Fibroblast of the aortic adventitia (primary cell): Measurements from ENCODE around the gene CMPK1. TPM values are rescaled to one million over a fixed set of nuclear protein-coding genes. Genes with fewer than 3 reads are reported as not detected.

Source experiments
- DNase-seq: peaks from one replicate; pipeline ENCODE4 v3.0.0-alpha.2; 2010; ENCODE audit warnings: low read depth
- H3K4me3 ChIP-seq: 2 replicates; pipeline ENCODE4 v1.5.1; 2011; ENCODE audit warnings: low read depth, mild to moderate bottlenecking, control low read depth, low read length, moderate library complexity
- total RNA-seq: library from RNA; depleted of rRNA; stranded (reverse); fragments of >200 nt; gene quantifications from 2 replicates; pipeline ENCODE4 v1.2.3, GENCODE V29; 2012; ENCODE audit warnings: low replicate concordance
- TF ChIP-seq, protein P1 (sequence below): IDR thresholded peaks from 2 replicates; pipeline ENCODE4 v1.5.1; 2011; ENCODE audit warnings: mild to moderate bottlenecking, low read length, control low read depth, inconsistent platforms; ENCODE audit not compliant: insufficient read depth

CMPK1 gene
- total RNA-seq, 1 donor, result 138 TPM

DNA sequence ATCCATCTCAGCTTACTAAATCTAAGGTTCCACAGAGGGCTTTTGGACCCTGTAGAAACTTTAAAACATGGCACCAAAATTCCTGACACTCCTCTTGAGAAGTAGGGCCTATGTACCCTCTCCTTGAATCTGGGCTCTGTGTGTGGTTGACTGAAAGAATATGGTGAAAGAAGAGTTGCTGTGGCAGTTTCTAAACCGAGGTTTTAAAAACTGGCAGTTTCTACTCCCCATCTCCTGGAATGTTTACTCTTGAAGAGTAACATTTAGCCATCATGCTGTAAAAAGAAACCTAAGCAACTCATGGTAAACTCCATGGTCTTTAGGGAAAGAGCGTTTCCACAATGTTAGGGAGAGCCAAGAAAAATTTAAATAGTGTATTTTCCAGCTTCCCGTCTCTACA is 4.6 kb upstream of the CMPK1 start:
- no peak for DNase-seq
- H3K4me3 ChIP-seq, result no peak overlapping the region
- TF ChIP-seq, protein P1, sequence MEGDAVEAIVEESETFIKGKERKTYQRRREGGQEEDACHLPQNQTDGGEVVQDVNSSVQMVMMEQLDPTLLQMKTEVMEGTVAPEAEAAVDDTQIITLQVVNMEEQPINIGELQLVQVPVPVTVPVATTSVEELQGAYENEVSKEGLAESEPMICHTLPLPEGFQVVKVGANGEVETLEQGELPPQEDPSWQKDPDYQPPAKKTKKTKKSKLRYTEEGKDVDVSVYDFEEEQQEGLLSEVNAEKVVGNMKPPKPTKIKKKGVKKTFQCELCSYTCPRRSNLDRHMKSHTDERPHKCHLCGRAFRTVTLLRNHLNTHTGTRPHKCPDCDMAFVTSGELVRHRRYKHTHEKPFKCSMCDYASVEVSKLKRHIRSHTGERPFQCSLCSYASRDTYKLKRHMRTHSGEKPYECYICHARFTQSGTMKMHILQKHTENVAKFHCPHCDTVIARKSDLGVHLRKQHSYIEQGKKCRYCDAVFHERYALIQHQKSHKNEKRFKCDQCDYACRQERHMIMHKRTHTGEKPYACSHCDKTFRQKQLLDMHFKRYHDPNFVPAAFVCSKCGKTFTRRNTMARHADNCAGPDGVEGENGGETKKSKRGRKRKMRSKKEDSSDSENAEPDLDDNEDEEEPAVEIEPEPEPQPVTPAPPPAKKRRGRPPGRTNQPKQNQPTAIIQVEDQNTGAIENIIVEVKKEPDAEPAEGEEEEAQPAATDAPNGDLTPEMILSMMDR, result no peak

DNA sequence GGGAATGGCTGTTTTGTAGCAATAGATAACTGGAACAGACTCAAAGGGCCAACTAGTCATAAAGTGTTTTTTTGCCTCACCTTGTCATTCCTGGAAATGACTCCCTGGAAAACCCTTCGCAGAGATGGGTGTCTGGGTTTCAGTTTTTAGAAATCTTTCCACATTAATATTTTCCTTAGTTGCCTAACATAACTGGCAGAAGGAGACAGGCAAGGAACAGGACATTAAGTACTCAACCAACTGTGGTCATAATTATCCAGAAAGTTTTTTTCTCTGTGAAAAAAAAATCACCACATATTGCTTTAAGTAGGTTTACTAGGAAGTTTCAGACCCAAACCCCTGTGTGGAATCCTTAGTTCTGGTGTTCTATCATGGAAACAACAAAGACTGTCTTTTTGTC is 3.4 kb upstream of the CMPK1 start:
- DNase-seq, result no peak
- TF ChIP-seq, protein P1, result no peak
- no peak overlapping the region for H3K4me3 ChIP-seq

DNA sequence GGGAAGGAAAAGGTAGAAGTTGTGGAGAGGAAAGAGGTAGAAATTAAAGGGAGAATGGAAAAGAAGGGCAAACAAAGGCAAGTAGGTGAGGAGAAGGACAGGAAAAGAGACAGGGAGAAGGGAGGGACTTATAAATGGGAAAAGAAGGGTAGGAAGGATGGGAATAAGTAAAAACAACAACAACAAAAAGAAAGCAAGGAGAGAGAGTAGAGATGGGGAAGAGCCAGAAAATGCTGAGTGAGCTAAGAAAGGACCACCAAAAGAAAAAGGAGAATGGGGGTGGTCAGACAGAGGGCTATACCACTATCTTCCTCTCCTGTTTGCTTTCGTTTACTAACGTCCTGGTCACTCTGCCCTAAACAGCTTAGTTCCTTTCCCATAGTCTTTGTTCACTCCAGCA is 1.7 kb upstream of the CMPK1 start:
- TF ChIP-seq, protein P1, result no peak
- H3K4me3 ChIP-seq, result no peak overlapping the region
- no peak for DNase-seq

DNA sequence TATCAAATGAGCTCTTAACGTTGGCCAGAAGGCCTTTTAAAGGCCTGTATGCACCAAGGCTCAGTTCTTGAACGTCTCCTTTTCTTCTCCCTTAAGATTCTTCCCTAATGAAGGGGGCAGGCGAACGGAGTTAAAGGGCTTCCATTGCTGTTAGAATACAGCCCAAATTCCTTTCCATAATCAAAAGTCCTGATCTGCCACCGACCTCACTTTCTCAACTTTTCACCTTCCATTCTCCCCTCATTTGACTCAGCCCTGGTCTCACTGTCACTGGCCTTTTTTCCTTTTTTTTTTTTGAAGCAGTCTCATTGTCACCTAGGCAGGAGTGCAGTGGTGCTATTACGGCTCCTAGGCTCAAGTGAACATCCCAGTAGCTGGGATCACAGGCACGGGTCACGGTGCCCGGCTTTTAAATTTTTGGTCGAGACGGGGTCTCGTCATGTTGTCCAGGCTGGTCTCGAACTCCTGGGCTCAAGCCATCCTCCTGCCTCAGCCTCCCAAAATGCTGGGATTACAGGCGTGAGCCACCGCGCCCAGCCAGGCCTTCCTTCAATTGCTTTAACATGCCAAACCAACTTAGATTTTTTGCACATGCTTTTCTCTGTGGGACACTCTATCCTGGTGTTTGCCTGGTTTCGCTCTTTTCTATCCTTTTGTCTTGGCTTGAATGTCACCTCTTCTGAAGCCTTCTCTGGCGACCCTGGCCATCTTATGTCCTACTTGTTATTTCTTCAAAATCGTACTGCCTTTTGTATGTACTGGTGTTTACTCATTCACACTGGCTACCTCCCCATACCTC is 612 bp upstream of the CMPK1 start:
- TF ChIP-seq, protein P1, result no peak
- DNase-seq, result no peak
- peak overlapping the region; percentile 90 for H3K4me3 ChIP-seq

DNA sequence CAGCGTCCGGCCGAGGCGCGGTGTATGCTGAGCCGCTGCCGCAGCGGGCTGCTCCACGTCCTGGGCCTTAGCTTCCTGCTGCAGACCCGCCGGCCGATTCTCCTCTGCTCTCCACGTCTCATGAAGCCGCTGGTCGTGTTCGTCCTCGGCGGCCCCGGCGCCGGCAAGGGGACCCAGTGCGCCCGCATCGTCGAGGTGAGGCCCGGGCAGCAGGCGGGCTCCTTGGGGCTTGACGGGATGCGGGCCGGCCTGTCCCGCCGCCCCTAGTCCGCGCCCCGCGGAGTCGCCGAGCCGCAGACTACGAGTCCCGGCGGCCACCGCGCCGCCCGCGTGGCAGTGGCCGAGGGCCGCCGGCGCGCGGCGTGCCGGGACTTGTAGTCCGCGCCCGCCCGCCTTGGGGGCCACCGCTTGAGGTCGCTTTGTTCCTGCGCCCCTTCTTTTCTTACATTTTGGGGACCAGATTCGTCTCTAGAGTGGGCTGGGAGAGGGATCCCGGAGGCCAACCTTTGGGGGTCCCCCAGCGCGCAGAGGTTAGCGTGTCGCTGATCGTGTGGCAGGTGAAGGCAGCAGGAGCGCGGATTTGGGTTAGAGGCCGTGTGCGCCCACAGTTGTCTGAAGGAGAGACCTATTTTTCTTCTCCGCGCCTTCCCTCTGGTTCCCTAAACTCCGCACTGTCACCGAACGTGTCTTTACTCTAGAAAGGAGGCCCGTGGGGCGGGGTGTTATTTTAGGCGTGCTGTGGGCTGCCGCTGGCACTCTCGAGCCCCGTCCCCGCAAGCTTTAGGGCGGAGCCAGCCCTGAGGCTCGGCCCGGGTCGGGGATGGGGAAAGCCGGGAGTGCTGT is 553 bp downstream of the CMPK1 start:
- peak overlapping the region; percentile 90 for H3K4me3 ChIP-seq
- TF ChIP-seq, protein P1, result peak; percentile 34
- DNase-seq, result peak; percentile 62

DNA sequence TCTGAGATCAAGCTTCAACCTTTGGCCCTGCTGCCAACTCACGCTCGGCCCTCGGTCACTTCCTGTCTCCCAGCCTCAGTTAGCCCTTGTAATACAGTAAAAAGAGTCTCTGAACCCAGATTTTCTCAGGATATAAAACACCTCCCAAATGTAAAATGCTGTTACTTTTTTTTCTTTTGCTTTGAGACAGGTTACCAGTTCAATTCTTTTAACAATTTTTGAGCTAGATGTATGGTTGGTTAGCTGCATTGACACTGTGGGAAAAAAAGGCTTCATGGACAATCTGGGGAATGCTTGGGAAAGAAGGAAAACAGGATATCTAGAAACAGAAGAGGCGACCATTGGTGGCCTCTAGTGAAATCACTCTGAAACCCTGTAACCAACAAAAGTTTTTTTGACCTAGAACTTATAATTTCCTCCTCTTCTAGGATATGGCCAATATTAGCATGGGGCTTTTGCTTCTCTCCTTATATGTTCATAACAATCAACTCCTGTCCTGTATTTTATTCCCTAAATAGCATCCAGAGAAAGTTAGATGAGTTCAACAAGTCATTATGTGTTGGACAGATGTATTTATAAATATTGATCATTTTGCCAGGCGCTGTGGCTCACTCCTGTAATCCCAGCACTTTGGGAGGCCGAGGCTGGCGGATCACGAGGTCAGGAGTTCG is 1.3 kb downstream of the CMPK1 start:
- H3K4me3 ChIP-seq, result peak overlapping the region; percentile 90
- peak; percentile 16 for DNase-seq
- TF ChIP-seq, protein P1, result no peak
